Right cardiac atrium (tissue), 5 donors: ENCODE measurements around the gene COX5A. TPM values are rescaled to one million over a fixed set of nuclear protein-coding genes. Genes with fewer than 3 reads are reported as not detected.
A peak's percentile ranks its signal among the peaks of the same experiment; 100 is the strongest.

Experiments
- ATAC-seq, 2 donors: fragments of 200-7000 bp; cut with Tn5 transposase; one replicate each; pipeline versions ENCODE4 v1.8.0 to v1.9.1; 2020; ENCODE audit warnings: moderate library complexity in 2 of 2, mild to moderate bottlenecking in 1 of 2
- DNase-seq, 3 donors: peaks; one replicate each; pipeline ENCODE4 v3.0.0-alpha.2; 2020
- H3K27ac ChIP-seq: one replicate; pipeline ENCODE4 v1.5.1; 2013; ENCODE audit warnings: mild to moderate bottlenecking, low read length, control low read depth, moderate library complexity
- H3K27me3 ChIP-seq: one replicate; pipeline ENCODE4 v1.6.1; 2013; ENCODE audit not compliant: control insufficient read depth, insufficient read depth
- H3K4me1 ChIP-seq: one replicate; pipeline ENCODE4 v1.6.1; 2013; ENCODE audit warnings: low read length; ENCODE audit not compliant: control insufficient read depth, insufficient read depth
- H3K4me3 ChIP-seq: one replicate; pipeline ENCODE4 v1.5.1; 2013; ENCODE audit warnings: low read length, control low read depth
- H3K9me3 ChIP-seq: one replicate; pipeline ENCODE4 v1.6.1; 2013; ENCODE audit warnings: low read length; ENCODE audit not compliant: control insufficient read depth
- WGBS: extraction: QIAGEN DNeasy Blood & Tissue Kit; methylation state at CpG from one replicate; pipeline ENCODE4 v1.1.7; 2013; 5-methylcytosine and 5-hydroxymethylcytosine counted together
- intact Hi-C, 4 donors: fragments of 100-400 bp; cut with DNase I; formaldehyde crosslinking; loops; one replicate each; pipeline versions ENCODE4 v1.11.0 to v1.14.0; 2022 to 2023
- polyA plus RNA-seq: library from polyadenylated mRNA; stranded (reverse); fragments of 200-250 nt; gene quantifications from one replicate; pipeline ENCODE4 v1.2.3, GENCODE V29; 2013
- total RNA-seq, 4 donors: library from RNA; stranded (reverse); fragmentation: NEBNext Ultra II Directional; extraction: Animal tissue kit (Norgen Biotek cat#: 25700); gene quantifications; one replicate each; pipeline ENCODE4 v1.2.1, GENCODE V29; 2021
- donor health status: healthy with polysubstance abuse.
- donor health status: DM: no; HTN: yes; CAD: no.
- donor health status: DM: no; HTN: no; CAD: no.
- donor health status: DM: no; HTN: yes; CAD: no; lungs with severe emphysema.
- donor health status: DM: yes; HTN: yes; CAD: no.

Gene COX5A
- total and polyA plus RNA-seq, 5 donors, result 802 to 2,062 (median 884) TPM

- Histone ChIP-seq H3K4me3 (no peak overlapping the region), H3K27ac (peak overlapping the region; percentile 82), H3K9me3 (no peaks in the 10 kb centered on the region), H3K27me3 (no peaks in the 10 kb centered on the region), H3K4me1 (peaks cover 11% of the 10 kb centered on the region)
- DNase-seq (peak in 1 of 3 donors; percentile 5), ATAC-seq (no peak)
- intact Hi-C loops, result no loop called here
- WGBS, result 25% methylated on average over 6 of the region's 6 CpGs
These were observed 67.2 kb downstream of the COX5A start for GRCh38 chr15:74870436-74871215.

Other genes starting within 250 kb of the COX5A start
- 10 to 100 TPM; 14.1 to 19.7 (median 17.2) TPM for gene EDC3, start 242.0 kb downstream of the COX5A start, total RNA-seq
- gene EDC3, start 242.0 kb downstream of the COX5A start, polyA plus RNA-seq, result 8.6 TPM
- 1 to 10 TPM in 1 of 4 donors, under 1 TPM in 1, not detected in 2; 0.12 to 1.1 TPM for gene CYP1A1, start 212.5 kb downstream of the COX5A start, total RNA-seq
- 0.59 TPM for gene CYP1A1, start 212.5 kb downstream of the COX5A start, polyA plus RNA-seq
- not detected for gene CYP1A2, start 189.2 kb downstream of the COX5A start, total RNA-seq
- 0.07 TPM for gene CYP1A2, start 189.2 kb downstream of the COX5A start, polyA plus RNA-seq
- 10 to 100 TPM; 52.9 to 68.3 (median 60.9) TPM for gene CSK, start 156.0 kb downstream of the COX5A start, total RNA-seq
- 44.3 TPM for gene CSK, start 156.0 kb downstream of the COX5A start, polyA plus RNA-seq
- gene LMAN1L, start 125.2 kb downstream of the COX5A start, total RNA-seq, result 100 to 1,000 TPM in 3 of 4 donors, 10 to 100 TPM in 1; 66.2 to 216 (median 131) TPM
- gene LMAN1L, start 125.2 kb downstream of the COX5A start, polyA plus RNA-seq, result 84.7 TPM
- 10 to 100 TPM; 13.0 to 31.0 (median 20.9) TPM for gene CPLX3, start 111.4 kb downstream of the COX5A start, total RNA-seq
- 13.3 TPM for gene CPLX3, start 111.4 kb downstream of the COX5A start, polyA plus RNA-seq
- gene ULK3, start 94.9 kb downstream of the COX5A start, total RNA-seq, result 10 to 100 TPM; 34.9 to 49.3 (median 45.9) TPM
- 35.0 TPM for gene ULK3, start 94.9 kb downstream of the COX5A start, polyA plus RNA-seq
- 10 to 100 TPM; 52.2 to 67.1 (median 61.7) TPM for gene SCAMP2, start 64.7 kb downstream of the COX5A start, total RNA-seq
- 36.1 TPM for gene SCAMP2, start 64.7 kb downstream of the COX5A start, polyA plus RNA-seq
- gene MPI, start 48.0 kb downstream of the COX5A start, total RNA-seq, result 10 to 100 TPM; 39.1 to 59.8 (median 47.7) TPM
- 47.9 TPM for gene MPI, start 48.0 kb downstream of the COX5A start, polyA plus RNA-seq
- 100 to 1,000 TPM; 108 to 128 (median 121) TPM for gene FAM219B, start 31.2 kb downstream of the COX5A start, total RNA-seq
- 44.9 TPM for gene FAM219B, start 31.2 kb downstream of the COX5A start, polyA plus RNA-seq
- gene RPP25, start 18.7 kb upstream of the COX5A start, total RNA-seq, result 1 to 10 TPM; 5.3 to 8.1 (median 6.3) TPM
- gene RPP25, start 18.7 kb upstream of the COX5A start, polyA plus RNA-seq, result 3.5 TPM
- gene SCAMP5, start 57.5 kb upstream of the COX5A start, total RNA-seq, result 10 to 100 TPM in 1 of 4 donors, 1 to 10 TPM in 3; 4.5 to 10.2 (median 7.4) TPM
- 4.7 TPM for gene SCAMP5, start 57.5 kb upstream of the COX5A start, polyA plus RNA-seq
- 1 to 10 TPM; 4.7 to 6.3 (median 5.2) TPM for gene PPCDC, start 85.5 kb upstream of the COX5A start, total RNA-seq
- gene PPCDC, start 85.5 kb upstream of the COX5A start, polyA plus RNA-seq, result 12.6 TPM